8988T (cell line): ENCODE measurements around the gene ELF2.
"Not testable (repeated sequence)": the region's sequence is repeated elsewhere in the genome, so short reads cannot be mapped to it uniquely, and the experiment has no call there.

ENCODE experiments used
- DNase-seq: peaks from one replicate; pipeline ENCODE4 v3.0.0; 2011

The ELF2 gene

DNA sequence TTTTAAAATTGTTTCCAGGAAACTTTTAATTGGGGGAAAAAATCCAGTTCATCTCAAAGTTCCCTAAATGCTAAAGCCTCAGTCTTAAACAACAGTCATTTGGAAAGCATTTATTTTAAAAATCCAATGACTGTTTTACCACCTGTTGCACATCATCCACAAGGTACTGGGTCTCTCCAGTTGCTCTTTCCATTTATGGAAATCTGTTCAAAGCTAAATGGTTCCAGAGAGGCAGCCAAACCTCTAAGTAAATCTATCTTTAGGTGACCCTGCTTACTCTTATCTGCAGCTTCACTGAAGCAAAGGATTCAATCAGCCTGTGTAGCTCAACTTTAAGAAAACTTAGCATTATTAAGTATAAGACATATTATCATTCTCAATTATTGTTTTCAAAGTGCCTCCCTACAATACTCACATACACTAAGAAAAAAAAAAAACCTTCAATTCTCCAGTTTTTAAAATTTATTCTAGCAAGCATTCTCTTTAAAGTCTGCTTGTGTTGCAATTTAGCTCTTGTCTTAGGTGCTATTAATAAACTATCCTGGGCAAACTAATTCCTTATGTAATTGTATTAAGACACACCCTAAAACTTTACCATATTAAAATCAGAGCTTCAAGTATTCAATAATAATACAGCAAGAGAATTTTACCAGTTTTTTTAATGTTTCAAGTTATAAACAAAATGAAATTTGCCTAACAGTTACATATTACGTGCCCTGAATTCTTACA, 100.8 kb downstream of the ELF2 start:
- DNase-seq: no peak

DNA sequence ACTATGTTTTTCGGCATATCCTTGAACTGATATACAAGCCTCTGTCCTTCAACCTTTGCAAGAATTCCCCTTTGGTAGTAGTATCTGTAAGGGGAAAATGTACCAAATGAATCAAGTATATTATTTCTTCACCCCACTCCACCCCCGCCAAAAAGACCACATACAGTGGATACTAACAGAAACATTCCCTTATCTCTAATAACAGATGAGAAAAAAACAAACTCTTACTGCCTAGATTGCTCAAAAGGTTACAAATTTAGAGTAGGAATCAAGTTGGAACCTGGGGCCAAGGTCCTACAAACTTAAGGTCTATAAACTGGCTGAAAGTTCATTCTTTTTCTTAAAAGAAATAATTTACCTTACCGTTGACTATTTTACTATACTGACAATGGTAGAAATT, 116.4 kb downstream of the ELF2 start:
- DNase-seq: no peak

DNA sequence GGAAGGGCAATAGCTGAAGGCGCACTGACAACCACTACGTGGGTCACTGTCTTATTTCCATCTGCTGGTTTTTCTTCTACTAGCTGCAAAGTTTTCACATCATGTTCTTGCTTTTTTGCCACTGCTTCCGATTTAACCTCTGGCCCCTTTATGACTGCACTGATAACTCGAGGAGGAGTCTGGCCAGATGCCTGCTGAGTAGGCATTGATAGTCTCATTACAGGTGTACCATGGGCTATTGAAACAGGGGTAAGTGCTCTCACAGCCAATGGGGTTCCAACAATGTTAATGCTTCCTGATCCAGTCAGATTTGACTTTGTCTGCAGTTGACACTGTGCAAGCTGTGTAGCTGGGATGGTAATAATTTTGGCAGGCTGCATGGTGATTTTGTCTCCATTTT, 118.0 kb downstream of the ELF2 start:
- DNase-seq: not testable (repeated sequence)

DNA sequence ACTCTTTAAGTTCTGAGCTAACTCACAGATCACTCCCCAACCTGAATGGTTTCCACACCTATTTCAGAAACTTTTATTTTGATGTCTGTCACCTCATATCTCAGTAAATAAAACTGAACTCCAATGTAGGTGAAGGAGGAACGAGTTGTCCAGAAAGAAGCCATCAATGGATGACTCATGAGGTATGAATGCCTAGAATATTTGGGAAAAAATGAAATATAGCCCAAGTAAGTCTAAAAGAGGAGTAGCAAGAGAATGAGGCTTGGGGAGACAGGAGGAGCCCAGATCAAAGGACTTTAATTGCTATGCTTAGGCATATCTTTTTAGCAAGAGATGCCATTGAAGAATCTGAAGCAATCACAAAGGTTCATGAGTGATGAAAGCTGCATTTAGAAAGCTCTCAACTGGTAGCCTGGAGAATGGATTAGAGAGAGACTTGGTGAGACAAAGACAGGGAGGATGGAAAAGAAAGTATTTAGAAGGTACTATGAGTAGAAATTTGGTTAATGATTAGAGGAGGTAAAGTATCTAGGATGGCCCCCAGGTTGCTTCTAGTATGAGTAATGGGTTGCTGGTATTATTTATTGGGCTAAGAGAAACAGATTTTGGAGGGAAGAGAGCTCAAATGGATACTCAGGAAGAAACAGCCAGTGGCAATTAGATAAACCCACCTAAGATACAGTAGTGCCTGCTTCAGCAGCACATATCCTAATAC, 122.1 kb downstream of the ELF2 start:
- no peak for DNase-seq

DNA sequence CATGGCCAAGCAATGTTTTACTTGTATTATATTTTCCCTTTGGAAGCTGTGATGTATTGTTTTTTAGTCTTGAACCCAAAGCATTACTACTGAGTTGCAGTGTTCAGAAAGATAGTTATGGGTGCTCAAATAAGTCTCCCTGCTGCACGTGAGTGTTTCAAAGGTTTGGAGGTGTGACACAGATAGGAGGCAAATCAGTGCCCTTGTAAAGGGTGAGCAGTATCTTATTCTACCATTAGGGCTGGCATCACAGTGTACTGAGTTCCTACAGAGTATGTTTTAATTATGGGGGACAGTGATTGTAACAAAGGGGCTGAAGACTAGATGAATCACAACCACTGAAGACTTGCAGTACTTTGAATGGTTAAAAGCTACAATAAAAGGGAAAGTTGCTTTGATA, 123.1 kb downstream of the ELF2 start:
- DNase-seq: no peak

DNA sequence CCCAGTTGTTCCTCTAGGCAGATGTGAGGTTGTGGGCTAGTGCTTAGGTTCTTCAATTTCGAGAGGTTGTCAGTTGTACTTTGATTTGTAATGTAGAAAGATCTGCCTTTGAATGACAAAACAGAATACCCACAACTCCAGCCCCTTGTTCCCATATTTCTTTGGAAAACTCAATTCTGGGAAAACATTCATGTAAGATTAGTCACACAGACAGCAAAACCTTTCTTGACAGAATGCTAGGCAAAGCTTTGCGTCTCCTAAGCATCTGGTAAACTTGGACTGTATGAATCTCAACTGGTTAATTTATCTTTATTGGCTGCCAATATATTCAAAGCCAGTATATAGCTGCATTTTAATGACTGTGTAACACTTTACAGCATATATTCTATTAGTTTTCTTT, 126.6 kb downstream of the ELF2 start:
- DNase-seq: no peak

DNA sequence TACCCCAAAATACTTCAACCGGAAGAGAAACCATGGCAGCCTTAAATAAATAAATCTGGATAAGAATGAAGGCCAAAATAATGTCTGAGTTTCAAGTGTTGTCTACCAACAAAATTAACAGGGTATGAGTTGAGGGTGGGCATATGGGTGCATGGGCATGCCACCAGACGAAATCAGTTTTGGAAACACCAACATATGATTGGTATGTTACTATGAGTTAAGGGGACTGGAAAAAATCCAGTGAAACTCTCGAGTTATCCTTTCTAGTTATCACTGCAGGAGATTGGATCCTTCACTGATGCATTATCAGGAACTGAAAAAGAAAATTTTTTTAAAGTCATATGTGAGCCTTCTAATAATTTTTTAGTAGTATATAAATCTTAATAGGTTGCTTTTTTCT, 129.0 kb downstream of the ELF2 start:
- no peak for DNase-seq

DNA sequence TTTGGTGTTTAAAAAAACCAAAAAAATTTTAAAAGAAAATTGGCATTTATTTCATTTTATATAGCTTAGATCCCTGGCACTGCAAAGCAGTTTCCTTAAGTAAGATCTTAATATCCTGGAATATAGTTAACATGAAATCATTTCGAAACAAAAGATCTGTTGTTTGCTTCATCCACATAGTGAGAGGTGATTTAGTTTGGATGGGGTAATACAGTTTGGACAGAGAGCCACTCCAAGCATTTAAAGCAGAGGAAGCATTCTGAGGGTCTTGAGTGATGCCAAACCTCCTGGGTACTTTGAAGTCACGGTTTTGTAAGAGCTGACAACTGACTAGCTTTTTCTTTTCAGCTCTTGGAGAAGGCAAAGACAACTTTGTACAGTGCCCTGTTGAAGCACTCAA, 132.7 kb downstream of the ELF2 start:
- no peak for DNase-seq

DNA sequence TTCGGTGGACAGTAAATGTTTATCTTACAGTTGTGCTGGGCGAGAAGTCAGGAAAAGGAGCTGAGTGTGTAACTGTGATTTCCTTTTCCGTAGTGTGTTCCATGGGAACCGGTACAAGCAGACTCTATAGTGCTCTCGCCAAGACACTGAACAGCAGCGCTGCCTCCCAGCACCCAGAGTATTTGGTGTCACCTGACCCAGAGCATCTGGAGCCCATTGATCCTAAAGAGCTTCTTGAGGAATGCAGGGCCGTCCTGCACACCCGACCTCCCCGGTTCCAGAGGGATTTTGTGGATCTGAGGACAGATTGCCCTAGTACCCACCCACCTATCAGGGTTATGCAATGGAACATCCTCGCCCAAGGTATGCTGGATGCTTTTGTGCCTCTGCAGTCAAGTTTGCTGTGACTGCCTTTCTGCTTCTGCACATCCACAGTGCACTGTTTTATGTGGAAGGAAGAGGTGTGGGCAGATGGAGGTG, 134.0 kb downstream of the ELF2 start:
- DNase-seq: no peak

DNA sequence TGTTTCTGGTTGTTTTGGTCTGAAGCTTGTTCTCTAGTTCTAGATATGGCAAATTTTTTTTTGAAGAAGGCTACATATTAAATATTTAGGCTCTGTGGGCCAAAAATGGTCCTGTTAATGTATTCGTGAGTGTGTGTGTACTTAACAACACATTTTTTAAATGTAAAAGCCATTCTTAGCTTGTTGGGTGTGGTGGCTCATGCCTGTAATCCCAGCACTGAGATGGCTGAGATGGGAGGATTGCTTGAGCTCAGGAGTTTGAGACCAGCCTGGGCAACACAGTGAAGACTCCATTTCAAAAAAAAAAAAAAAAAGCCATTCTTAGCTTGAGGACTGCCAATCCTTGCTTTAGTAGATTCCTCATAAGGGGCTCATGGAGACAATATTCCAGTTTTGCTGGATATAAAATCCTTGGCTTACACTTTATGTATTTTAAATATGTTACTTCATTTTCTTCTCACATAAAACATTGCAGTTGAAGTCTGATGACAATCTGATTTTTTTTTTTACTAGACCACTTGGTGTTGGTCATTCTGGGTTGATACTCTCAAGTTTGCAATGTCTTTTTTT, 138.1 kb downstream of the ELF2 start:
- DNase-seq: no peak

DNA sequence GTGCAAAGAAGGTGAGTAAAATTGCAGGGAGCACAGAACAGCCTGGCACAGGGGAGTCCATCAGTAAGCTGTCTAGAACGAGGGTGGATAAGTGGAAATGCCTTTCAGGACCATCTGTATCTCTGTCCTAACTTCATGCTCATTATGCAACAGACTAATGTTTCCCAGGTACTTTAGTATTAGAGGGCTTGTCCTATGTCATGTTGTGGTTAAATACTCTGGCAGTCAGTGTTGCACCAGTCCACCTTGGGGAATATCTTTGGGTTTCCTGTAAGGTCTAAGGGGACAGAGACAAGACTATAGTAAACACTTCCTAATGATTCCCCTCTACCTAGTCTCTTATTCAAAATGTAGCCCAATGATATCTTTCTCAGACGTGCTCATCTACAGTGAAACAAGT, 140.1 kb downstream of the ELF2 start:
- no peak for DNase-seq

DNA sequence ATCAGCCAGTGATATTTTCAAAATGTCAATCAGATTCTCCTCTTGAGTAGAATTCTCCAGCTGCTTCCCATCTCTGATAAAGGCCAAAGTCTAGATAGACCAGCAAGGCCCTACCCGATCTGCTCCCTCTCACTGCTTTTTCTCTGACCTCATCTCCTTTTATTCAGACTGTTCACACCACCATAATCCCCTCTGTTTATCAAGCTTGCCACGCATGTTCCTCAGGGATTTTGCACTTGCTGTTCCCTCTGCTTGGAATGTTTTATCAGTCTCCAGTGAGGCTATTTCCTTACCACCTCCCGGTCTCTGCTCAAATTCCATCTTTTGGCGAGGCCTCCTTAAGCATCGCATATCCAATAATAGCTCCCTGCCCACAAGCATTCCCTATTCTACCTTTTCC, 141.4 kb downstream of the ELF2 start:
- no peak for DNase-seq

DNA sequence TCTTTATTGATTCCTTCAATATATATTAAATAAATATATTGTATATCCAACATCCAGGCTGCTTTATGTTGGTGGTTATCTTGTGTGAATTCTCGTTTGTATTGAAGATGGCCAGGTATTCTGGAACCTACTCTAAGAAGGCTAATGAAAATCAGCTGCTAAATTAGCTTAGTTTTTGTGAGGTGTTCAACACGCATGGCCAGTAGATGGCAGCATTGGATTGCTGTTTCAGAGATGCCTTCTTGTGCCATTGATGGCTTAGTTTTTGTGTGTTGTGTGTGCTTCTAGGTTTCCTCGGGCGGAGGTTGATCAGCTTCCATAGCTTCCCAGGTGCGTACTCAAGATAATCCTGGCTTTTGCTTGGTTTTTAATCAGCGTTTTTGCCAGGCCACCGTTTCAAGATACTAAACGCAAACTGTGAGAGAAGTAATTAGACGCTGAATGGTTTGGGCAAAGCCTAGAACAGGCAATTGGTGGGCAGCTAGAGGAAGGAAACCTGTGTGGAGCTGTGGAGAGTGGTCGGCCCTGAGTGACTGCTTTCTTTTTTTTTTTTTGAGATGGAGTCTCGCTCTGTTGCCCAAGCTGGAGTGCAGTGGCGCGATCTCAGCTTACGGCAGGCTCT, 146.3 kb downstream of the ELF2 start:
- no peak for DNase-seq

DNA sequence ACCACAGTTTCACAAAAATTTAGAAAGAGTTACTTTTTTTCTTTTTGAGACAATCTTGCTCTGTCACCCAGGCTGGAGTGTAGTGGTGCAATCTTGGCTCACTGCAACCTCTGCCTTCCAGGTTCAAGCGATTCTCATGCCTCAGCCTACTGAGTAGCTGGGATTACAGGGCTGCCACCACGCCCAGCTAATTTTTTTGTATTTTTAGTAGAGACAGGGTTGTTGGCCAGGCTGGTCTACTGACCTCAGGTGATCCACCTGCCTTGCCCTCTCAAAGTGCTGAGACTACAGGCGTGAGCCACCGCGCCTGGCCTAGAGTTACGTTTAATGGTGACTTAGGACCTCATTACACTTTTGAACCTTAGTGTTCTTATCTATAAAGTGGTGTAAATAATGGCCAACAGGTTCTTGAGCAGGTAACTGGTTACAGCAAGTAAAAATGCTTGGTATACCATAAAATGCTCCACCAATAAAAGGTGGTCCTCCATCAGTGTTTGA, 147.1 kb downstream of the ELF2 start:
- DNase-seq: not testable (repeated sequence)

DNA sequence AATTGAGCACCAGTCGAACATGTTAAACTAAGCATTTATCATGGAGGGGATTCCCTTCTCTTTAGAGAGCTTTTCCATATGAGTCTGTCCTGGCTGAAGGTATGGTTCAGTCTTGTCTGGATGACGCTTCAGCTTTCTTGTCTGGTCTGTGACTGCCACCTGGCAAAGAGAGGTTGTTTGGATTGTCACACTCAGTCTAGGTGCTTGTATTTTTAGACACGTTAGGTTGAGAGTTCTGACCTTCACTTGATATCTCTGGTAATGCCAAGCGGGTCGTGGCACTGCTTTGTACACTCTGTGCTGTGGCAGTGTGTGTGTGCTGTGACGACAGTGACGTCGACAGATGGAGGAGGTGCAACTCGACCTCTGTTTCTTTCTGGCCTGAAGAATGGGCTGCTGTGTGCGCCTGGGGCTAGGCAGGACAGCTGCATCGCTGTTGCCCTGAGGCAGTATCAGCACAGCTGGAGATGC, 148.8 kb downstream of the ELF2 start:
- DNase-seq: no peak

DNA sequence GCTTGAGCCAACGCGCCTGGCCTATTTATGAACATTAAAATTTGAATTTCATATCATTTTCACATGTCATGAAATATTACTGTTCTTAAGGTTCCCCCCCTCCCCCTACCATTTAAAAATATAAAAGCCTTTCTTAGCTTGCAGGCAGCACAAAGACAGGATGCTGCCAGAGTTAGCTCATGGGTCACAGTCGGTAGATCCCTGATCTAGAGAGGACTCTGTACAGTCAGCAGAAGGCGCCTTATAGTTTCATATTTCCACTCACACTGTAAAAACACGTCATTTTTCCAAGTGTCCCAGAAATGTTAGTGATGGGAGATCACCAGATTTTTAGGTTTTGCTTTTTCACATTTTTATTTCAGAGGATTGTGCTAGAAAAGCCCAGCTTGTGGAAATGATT, 149.2 kb downstream of the ELF2 start:
- no peak for DNase-seq

DNA sequence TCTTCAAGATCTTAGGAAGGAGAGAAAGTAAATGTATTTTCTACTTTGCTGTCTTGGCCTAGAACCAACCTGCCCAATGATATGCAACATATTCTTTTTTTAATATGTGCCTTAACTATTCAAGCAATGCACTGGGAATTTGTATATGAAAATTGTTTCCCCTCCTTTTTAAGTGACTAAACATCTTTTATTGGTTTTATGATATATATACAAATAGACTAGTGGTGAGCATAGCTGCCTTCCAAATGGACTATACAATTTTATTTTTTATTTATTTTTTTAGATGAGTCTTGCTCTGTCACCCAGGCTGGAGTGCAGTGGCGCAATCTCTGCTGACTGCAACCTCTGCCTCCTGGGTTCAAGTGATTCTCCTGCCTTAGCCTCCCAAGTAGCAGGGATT, 151.2 kb downstream of the ELF2 start:
- DNase-seq: no peak

DNA sequence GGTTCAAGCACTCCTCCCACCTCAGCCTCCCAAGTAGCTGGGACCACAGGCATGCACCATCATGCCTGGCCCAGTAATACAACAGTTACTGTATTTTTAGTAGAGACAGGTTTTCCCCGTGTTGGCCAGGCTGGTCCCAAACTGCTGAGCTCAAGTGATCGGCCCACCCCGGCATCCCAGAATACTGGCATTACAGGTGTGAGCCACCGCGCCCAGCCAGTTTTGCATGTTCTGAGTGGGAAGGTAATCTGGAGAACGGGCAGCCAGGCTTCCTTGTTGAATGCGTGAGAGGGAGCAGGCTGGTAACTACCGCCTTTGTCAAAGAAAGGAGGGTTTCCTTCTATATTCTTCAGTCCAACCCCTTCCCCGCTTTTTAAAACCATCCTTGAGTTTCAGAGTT, 152.3 kb downstream of the ELF2 start:
- no peak for DNase-seq

DNA sequence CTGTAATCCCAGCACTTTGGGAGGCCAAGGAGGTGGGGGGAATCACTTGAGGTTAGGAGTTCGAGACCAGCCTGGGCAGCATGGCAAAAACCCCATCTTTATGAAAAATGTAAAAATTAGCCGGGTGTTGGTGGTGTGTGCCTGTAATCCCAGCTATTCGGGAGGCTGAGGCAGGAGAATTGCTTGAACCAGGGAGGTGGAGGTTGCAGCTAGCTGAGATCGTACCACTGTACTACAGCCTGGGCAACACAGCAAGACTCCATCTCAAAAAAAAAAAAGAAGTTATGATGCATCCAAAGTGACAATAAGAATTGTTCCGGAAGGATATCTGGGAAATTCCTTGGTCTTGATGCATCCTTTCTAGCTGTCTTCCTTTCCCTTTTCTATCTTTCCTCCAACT, 154.2 kb downstream of the ELF2 start:
- no peak for DNase-seq

DNA sequence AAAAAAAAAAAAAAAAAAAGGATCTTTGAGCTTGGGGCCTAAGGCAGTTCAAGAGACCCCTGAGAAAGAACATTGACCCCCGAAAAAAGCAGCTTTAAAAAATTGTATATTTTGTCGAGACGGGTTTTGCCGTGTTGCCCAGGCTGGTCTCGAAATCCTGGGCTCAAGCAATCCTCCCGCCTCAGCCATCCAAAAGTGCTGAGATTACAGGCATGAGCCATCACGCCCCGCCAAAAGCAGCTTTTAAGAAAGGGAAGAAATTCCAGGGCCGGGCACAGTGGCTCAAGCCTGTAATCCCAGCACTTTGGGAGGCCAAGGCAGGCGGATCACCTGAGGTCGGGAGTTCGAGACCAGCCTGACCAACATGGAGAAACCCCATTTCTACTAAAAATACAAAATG, 155.9 kb downstream of the ELF2 start:
- not testable (repeated sequence) for DNase-seq

DNA sequence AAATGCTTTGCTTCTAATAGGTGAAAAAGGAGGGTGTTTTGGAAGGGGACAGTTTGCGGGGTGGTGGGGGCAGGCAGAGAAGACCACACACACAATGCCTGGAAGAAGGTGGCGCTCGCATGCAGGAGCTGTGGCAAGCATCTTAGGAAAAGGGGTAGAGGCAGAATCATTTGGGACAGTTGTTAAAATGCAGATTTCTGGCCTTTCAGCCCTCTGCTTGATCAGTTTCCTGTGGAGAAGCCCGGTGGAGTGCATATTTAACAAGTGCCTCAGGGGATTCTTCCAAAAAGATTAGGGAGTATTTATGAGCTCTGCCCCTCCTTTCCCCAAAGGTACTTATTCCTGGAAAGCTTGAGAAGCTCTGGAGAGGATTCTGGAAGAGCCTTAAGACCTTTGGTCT, 156.6 kb downstream of the ELF2 start:
- no peak for DNase-seq

DNA sequence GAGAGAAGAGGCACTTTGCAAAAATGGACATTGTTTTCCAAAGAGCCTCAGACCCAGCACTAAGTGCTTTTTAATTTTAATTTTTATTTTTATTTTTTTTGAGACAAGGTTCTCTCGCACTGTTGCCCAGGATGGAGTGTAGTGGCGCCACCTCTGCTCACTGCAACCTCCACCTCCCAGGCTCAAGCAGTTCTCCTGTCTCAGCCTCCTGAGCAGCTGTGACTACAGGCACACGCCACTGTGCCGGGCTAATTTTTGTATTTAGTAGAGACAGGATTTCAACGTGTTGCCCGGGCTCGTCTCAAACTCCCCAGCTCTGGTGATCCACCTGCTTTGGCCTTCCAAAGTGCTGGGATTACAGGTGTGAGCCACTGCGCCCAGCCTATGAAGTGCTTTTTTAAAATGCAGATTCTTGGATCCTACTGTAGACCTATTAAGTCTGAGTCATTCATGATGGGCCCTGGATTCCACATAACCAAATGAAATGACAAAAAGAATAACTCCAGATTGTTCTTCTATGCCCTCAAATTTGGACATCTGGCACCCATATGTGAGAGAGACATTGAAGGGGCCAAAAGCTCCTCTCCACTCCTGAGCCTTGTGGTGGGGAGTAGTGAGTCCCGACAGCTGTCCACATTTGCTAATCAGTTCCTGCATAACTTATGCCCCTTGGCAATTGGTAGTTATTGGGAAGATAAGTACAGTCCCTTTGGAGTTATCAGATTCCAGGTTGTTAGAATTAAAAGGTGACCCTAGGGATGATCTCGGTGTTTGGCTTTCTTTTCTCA, 157.9 kb downstream of the ELF2 start:
- DNase-seq: no peak

DNA sequence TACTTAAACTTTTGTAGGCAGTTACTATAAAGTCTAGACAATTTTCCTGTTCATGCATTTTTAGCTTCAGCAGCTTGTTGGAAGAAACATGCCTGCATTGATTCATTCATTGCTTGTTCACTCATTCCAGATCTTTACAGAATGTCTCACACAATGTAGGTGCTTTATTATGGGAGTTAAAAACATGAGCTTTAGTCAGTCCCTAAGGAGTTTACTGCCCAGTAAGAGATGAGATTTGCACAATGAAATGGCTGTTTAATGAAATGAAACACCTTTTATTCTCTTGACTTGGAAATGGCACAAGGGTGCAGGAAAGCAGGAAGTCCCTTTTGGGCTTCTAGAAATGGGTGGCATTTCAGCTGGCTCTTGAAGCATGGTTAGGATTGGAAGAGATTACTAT, 158.5 kb downstream of the ELF2 start:
- DNase-seq: no peak
